AG20443 (cell line): ENCODE data around the gene IFT74.

Source experiments
- DNase-seq: peaks from one replicate; pipeline ENCODE4 v3.0.0; 2012; ENCODE audit warnings: low spot score, mixed read lengths

IFT74 gene

GRCh38 chr9:26955921-26956859 lies at the start of gene IFT74:
IFT74 (plus strand) TSS chr9:26956412; CDS start chr9:26961968, 5,556 bp downstream.
- peak; percentile 99 for DNase-seq

GRCh38 chr9:26913138-26913668 lies 43.0 kb upstream of the IFT74 start:
- no peak for DNase-seq

- DNase-seq: no peak
Observed at GRCh38 chr9:26919698-26920097, 36.5 kb upstream of the IFT74 start.

GRCh38 chr9:26925609-26926008 lies 30.6 kb upstream of the IFT74 start:
- no peak for DNase-seq

GRCh38 chr9:26928902-26929495 lies 27.2 kb upstream of the IFT74 start:
- DNase-seq: no peak

GRCh38 chr9:26935847-26936246 lies 20.4 kb upstream of the IFT74 start:
- no peak for DNase-seq

GRCh38 chr9:26937816-26938371 lies 18.3 kb upstream of the IFT74 start:
- no peak for DNase-seq

- DNase-seq: no peak
Observed at GRCh38 chr9:26939955-26940711, 16.1 kb upstream of the IFT74 start.

GRCh38 chr9:26940779-26941178 lies 15.4 kb upstream of the IFT74 start:
- no peak for DNase-seq

- no peak for DNase-seq
Observed at GRCh38 chr9:26945591-26945990, 10.6 kb upstream of the IFT74 start.

GRCh38 chr9:26946753-26947727 lies 9.2 kb upstream of the IFT74 start, which contains the start of gene PLAA:
PLAA (minus strand) TSS chr9:26947242; CDS start chr9:26947045, 197 bp downstream.
- DNase-seq: peak; percentile 95

- no peak for DNase-seq
Observed at GRCh38 chr9:26947736-26948135, 8.5 kb upstream of the IFT74 start.

GRCh38 chr9:26949637-26950069 lies 6.6 kb upstream of the IFT74 start:
- no peak for DNase-seq

GRCh38 chr9:26950521-26950920 lies 5.7 kb upstream of the IFT74 start:
- no peak for DNase-seq

GRCh38 chr9:26951794-26952193 lies 4.4 kb upstream of the IFT74 start:
- DNase-seq: no peak

- DNase-seq: no peak
Observed at GRCh38 chr9:26954050-26954508, 2.1 kb upstream of the IFT74 start.

GRCh38 chr9:26955222-26955903 lies 849 bp upstream of the IFT74 start:
- DNase-seq: peak; percentile 33

GRCh38 chr9:26956860-26957233 lies 635 bp downstream of the IFT74 start:
- DNase-seq: no peak

GRCh38 chr9:26971721-26972120 lies 15.5 kb downstream of the IFT74 start:
- DNase-seq: no peak

GRCh38 chr9:26973989-26974388 lies 17.8 kb downstream of the IFT74 start:
- no peak for DNase-seq
